Fibroblast of skin of left quadriceps (primary cell): ENCODE results near the gene ACOT7.
"Not testable (repeated sequence)": the region's sequence is repeated elsewhere in the genome, so short reads cannot be mapped to it uniquely, and the experiment has no call there.

Experiments used
- DNase-seq, 2 experiments: peaks; one replicate each; pipeline ENCODE4 v3.0.0-alpha.2; 2013; ENCODE audit warnings: low read depth in 2 of 2

Gene ACOT7

GRCh38 chr1:6396998-6397397 is 3.4 kb upstream of the ACOT7 start:
- no peak for DNase-seq

DNA sequence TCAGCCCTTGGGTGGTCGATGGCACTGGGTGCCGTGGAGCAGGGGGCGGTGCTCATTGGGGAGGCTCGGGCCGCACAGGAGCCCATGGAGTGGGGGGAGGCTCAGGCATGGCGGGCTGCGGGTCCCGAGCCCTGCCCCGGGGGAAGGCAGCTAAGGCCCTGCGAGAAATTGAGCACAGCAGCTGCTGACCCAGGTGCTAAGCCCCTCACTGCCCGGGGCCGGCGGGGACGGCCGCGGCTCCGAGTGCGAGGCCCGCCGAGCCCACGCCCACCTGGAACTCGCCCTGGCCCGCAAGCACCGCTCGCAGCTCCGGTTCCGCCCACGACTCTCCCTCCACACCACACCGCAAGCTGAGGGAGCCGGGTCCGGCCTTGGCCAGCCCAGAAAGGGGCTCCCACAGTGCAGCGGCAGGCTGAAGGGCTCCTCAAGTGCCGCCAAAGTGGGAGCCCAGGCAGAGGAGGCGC is 2.2 kb upstream of the ACOT7 start:
- not testable (repeated sequence) for DNase-seq

DNA sequence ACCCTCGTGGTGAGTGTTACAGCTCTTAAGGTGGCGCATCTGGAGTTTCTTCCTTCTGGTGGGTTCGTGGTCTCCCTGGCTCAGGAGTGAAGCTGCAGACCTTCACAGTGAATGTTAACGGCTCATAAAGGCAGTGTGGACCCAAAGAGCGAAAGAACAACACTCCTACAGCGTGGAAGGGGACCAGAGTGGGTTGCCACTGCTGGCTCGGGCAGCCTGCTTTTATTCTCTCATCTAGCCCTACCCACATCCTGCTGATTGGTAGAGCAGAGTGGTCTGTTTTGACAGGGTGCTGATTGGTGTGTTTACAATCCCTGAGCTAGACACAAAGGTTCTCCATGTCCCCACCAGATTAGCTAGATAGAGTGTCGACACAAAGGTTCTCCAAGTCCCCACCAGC is 1.6 kb upstream of the ACOT7 start:
- DNase-seq: not testable (repeated sequence)

DNA sequence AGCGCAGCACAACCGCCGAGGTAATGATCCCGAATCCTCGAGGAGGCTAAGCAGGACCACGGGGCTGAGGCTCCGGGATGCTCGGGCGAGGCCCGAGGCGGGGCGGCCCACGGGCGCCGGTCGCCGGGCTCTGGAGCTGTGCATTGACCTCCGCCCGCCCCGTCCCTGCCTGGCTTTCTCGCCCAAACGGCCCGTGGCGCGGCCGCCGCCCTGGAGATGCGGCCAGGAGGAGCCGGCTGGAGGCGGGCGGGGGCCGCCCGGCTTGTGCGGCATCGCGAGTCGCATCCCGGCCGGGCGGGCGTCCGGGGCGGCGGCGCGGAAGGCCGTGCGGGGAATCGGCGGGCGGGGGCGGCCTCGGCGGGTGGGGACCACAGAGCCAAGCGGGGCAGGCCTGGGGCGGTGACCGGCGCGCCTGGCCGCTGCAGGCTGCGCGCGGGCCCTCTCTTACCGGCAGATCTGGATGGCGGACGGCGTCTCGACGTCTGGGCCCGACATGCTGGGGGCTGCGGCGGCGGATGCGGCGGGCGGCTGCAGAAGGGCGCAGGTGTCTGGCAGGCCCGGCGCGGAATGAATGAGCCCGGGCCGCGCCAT is 663 bp downstream of the ACOT7 start:
- DNase-seq: no peak

GRCh38 chr1:6391951-6392808 is 1.4 kb downstream of the ACOT7 start:
- no peak for DNase-seq

DNA sequence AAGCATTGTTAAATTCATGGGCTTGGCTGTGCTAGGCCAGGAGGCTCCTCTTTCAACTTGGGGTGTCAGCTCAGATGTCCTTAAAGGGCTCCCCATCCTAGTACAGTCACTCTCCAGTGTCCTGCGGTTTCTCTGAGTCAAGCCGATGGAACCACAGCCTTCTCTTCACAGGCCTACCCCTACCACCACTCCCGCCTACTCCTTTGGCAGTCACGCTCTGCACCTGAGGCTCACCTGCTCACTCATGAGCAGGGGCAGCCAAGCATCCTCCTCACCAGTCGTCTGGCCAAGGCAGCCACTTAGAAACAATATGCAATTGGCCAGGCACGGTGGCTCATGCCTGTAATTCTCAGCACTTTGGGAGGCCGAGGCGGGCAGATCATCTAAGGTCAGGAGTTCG is 3.6 kb downstream of the ACOT7 start:
- no peak for DNase-seq

DNA sequence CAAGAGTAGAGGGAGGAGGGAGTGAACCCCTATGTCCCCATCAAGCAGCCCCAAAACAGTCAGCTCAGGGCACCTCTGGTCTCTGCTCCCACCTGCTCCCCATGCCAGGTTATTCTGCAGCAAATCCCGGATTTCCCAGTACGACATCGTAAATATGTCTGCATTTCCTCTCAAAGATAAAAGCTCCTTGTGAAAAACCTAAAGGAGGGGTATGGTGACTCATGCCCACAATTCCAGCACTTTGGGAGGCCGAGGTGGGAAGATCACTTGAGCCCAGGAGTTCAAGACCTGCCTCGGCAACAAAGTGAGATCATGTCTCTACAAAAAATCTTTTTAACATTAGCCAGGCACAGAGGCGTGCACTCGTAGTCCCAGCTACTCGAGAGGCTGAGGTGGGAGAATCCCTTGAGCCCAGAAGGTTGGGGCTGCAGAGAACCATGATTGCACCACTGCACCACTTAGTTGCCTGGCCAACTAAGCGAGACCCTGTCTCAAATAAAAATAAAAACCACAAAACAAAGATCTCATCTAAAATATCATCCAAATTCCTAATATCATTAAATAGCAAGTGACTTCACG is 7.1 kb downstream of the ACOT7 start:
- peak in 1 of 2 experiments; percentile 2 for DNase-seq

- peak in 1 of 2 experiments; percentile 9 for DNase-seq
These were observed 7.9 kb downstream of the ACOT7 start for GRCh38 chr1:6385488-6386191.

- DNase-seq: no peak
These were observed 8.6 kb downstream of the ACOT7 start for GRCh38 chr1:6384962-6385361.

DNA sequence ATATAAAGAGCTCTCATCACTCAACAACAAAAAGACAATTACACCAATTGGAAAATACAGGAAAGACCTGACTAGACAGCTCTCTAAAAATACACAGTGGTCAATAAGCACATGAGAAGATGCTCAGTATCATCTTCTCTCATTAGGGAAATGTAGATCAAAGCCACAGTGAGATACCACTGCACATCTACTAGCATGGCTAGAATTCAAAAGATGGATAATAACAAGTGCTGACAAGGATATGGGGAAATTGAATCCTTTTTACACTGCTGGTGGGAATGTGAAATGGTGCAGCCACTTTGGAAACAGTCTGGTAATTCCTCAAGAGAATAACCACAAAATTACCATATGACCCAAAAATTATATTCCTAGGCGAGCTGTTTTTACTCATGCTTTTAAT is 9.4 kb downstream of the ACOT7 start:
- DNase-seq: no peak

DNA sequence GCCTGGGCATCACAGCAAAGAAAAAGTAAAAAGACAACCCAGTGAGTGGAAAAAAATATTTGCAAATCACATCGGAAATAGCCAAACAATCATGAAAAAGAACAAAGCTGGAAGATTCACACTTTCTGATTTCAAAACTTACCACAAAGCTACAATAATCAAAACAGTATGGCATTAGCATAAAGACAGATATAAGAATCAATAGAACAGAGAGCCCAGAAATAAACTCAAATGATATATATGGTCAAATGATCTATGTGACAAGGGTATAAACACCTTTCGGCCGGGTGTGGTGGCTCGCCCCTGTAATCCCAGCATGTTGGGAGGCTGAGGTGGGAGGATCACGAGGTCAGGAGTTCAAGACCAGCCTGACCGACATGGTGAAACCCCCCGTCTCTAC is 13.5 kb downstream of the ACOT7 start:
- DNase-seq: no peak

DNA sequence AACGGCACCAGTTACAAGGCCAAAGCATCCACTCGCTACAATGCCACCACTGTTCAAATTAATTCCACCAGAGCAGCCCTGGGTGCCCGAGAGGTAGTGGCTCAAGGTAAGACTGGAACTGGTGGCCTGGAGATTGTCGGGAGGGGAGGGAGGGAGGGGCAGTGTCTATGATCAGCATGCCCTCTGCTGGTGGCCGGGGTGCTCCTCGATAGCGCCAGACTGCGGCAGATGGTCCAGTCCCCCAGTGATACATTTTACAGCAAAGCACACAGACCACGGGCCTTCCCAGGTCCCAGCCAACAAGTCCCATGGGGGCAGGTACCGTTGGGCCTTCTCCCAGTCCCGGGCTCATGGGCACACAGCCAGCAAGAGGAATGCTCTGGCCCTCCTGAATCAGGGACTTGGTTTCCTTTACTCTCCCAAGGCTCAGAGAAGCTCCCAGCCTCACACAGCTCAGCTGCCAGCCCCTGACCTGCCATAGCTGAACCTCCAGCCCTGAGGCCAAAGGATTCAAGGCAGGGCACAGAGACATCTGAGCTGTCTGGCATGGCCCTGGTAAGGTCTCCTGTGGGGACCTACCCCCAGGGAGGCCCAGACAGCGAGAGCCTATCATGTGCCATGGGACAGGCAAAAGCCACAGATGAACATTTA is 15.3 kb downstream of the ACOT7 start:
- no peak for DNase-seq

DNA sequence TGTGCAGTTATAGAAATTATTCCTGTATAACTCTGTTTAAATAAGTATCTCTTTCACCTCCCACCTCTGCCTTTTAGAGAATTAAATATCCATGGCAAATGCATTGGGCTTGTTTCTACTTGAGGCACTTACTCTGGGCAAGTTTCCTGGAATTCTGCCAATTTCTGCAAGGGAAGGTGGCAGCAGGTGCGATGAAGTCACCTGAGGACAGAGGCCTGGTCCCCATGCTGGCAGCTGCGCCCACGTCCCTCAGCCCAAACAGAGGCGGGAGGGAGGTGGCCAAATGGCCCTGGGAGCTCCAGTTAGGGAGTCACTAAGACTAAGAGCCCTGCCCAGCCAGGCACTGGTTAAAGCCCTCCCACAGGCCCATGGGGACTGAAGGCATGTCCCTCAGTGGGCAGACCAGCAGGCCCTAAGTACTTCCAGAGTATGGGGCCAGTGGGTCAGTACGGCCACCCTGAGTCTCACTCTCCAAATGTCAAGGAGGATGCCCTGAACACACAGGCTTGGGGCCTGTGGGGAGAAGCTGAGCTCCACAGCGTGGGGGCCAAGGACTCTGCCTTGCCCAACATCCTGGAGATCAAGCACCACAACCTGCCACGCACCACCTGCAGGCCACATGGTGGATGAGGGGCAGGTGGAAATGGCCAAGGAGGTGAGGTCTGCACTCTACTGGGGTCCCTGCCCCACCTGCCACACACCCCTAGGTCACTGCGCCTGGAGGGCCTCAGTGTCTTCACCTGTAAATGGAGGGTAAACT is 19.4 kb downstream of the ACOT7 start:
- no peak for DNase-seq

- not testable (repeated sequence) for DNase-seq
These were observed 21.3 kb downstream of the ACOT7 start for GRCh38 chr1:6372236-6372635.

- DNase-seq: no peak
These were observed 23.6 kb downstream of the ACOT7 start for GRCh38 chr1:6370006-6370405.

DNA sequence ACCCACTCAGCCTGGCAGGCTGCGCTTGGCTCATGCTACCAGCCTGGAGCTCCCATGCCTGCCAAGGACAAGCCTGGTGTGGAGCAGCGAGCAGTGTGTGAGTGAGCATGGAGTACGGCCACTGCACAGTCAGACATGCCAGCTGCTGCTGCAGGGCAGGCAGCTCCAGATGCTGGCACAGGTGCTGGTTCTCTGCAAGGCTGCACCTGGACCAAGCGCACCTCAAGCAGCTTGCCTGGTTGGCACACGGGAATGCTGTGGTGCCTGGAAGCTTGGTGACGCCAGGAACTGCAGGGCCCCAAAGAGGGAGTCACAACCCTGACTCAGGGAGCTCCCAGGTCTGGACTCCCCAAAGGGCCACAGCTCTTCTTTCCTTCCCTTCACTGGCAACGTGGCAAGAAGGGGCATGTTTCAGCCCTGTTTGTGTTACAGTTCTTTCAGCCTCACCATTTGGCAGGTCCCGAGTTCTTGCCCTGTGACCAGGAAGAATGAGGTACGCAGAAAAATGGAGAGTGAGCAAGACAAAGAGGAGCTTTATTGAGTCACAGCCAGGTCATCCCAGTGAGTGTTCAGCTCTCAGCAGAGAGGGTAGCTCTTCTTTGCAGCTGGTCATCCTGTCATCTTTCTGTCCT is 26.1 kb downstream of the ACOT7 start:
- no peak for DNase-seq

- DNase-seq: no peak
These were observed 28.5 kb downstream of the ACOT7 start for GRCh38 chr1:6365047-6365446.

DNA sequence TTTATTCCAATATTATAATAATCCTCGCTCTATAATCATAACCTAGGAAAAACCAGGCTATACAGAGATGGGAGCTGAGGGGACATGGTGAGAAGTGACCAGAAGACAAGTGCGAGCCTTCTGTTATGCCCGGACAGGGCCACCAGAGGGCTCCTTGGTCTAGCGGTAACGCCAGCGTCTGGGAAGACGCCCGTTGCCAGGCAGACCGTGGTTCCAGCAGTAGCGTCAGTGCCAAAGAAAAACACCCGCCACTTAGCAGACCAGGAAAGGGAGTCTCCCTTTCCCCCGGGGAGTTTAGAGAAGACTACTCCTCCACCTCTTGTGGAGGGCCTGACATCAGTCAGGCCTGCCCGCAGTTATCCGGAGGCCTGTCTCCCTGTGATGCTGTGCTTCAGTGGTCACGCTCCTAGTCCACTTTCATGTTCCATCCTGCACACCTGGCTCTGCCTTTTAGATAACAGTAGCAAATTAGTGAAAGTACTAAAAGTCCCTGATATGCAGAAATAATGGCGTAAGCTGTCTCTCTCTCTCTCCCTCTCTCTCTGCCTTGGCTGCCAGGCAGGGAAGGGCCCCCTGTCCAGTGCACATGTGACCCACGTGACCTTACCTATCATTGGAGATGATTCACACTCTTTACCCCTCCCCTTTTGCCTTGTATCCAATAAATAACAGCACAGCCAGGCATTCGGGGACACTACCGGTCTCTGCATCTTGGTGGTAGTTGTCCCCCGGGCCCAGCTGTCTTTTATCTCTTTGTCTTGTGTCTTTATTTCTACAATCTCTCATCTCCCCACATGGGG is 30.3 kb downstream of the ACOT7 start:
- DNase-seq: not testable (repeated sequence)

DNA sequence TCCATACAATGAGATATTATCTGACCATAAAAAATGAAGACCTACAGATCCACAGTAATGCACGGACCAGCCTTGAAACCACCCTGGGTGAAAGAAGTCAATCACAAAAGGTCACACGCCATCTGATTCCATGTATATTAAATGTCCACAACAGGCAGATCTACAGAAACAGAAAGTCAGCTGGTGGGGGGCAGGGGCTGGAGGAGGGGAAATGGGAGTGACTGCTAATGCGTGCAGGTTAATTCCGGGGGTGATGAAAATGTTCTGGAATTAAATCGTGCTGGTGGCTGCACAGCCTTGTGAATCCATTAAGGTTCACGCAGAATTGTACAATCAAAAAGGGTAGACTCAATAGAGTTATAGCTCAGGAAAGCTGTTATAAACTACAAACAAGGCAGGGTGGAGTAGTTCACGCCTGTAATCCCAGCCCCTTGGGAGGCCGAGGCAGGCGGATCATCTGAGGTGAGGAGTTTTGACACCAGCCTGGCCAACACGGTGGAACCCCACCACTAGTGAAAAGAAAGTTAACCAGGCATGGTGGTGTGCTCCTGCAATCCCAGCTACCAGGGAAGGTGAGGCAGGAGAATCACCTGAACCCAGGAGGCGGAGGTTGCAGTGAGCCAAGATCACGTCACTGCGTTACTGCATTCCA is 32.3 kb downstream of the ACOT7 start:
- DNase-seq: no peak
